Muscle of arm (tissue), 14 donors: Measurements from ENCODE around the gene PADI2. TPM values are rescaled to one million over a fixed set of nuclear protein-coding genes. Genes with fewer than 3 reads are reported as not detected.

Source experiments
- DNase-seq: peaks from one replicate; pipeline ENCODE4 v3.0.0-alpha.2; 2013
- long read RNA-seq, 11 donors: transcript quantifications; one replicate each; lab custom pipeline, GENCODE V29; 2026
- polyA plus RNA-seq, 12 donors: library from polyadenylated mRNA; unstranded; fragments of 120-200 nt; gene quantifications; one replicate each; pipeline ENCODE4 v1.2.1, GENCODE V29; 2013; ENCODE audit not compliant: insufficient read length in 12 of 12

PADI2 gene
- polyA plus RNA-seq, result 100 to 1,000 TPM in 5 of 12 donors, 10 to 100 TPM in 7; 28.1 to 807 (median 91.2) TPM
- long read RNA-seq, donor 1, full-length matches to known transcripts, result 13 of 13 reads
- long read RNA-seq, donor 1, partial matches to known transcripts, result 0 of 13 reads
- long read RNA-seq, donor 1, other reads (novel, unspliced or antisense), result 0 of 13 reads
- long read RNA-seq, donor 2, full-length matches to known transcripts, result 16 of 16 reads
- long read RNA-seq, donor 2, partial matches to known transcripts, result 0 of 16 reads
- long read RNA-seq, donor 2, other reads (novel, unspliced or antisense), result 0 of 16 reads
- long read RNA-seq, donor 3, full-length matches to known transcripts, result 10 of 10 reads
- long read RNA-seq, donor 3, partial matches to known transcripts, result 0 of 10 reads
- long read RNA-seq, donor 3, other reads (novel, unspliced or antisense), result 0 of 10 reads
- long read RNA-seq, donor 4, full-length matches to known transcripts, result 6 of 6 reads
- long read RNA-seq, donor 4, partial matches to known transcripts, result 0 of 6 reads
- long read RNA-seq, donor 4, other reads (novel, unspliced or antisense), result 0 of 6 reads
- long read RNA-seq, donor 5, full-length matches to known transcripts, result 20 of 20 reads
- long read RNA-seq, donor 5, partial matches to known transcripts, result 0 of 20 reads
- long read RNA-seq, donor 5, other reads (novel, unspliced or antisense), result 0 of 20 reads
- long read RNA-seq, donor 6, full-length matches to known transcripts, result 6 of 6 reads
- long read RNA-seq, donor 6, partial matches to known transcripts, result 0 of 6 reads
- long read RNA-seq, donor 6, other reads (novel, unspliced or antisense), result 0 of 6 reads
- long read RNA-seq, donor 7, full-length matches to known transcripts, result 9 of 9 reads
- long read RNA-seq, donor 7, partial matches to known transcripts, result 0 of 9 reads
- long read RNA-seq, donor 7, other reads (novel, unspliced or antisense), result 0 of 9 reads
- long read RNA-seq, donor 8, full-length matches to known transcripts, result 31 of 37 reads
- long read RNA-seq, donor 8, partial matches to known transcripts, result 6 of 37 reads
- long read RNA-seq, donor 8, other reads (novel, unspliced or antisense), result 0 of 37 reads
- long read RNA-seq, donor 9, full-length matches to known transcripts, result 4 of 4 reads
- long read RNA-seq, donor 9, partial matches to known transcripts, result 0 of 4 reads
- long read RNA-seq, donor 9, other reads (novel, unspliced or antisense), result 0 of 4 reads
- long read RNA-seq, donor 10, full-length matches to known transcripts, result 27 of 39 reads
- long read RNA-seq, donor 10, partial matches to known transcripts, result 12 of 39 reads
- long read RNA-seq, donor 10, other reads (novel, unspliced or antisense), result 0 of 39 reads
- long read RNA-seq, donor 11, full-length matches to known transcripts, result 10 of 10 reads
- long read RNA-seq, donor 11, partial matches to known transcripts, result 0 of 10 reads
- long read RNA-seq, donor 11, other reads (novel, unspliced or antisense), result 0 of 10 reads

GRCh38 chr1:17119076-17119772 is at the start of gene PADI2:
Gene PADI2, minus strand, starts transcription at chr1:17119451. Its CDS starts 80 bp downstream, at chr1:17119371.
- no peak for DNase-seq

- DNase-seq, result no peak
These were observed 49.0 kb upstream of the PADI2 start for GRCh38 chr1:17168091-17168876.

- DNase-seq, result no peak
These were observed 48.5 kb upstream of the PADI2 start for GRCh38 chr1:17167786-17168090.

GRCh38 chr1:17167041-17167785 is 48.0 kb upstream of the PADI2 start:
- DNase-seq, result no peak

GRCh38 chr1:17165823-17166222 is 46.6 kb upstream of the PADI2 start:
- DNase-seq, result no peak

- no peak for DNase-seq
These were observed 44.8 kb upstream of the PADI2 start for GRCh38 chr1:17163789-17164666.

GRCh38 chr1:17163371-17163770 is 44.1 kb upstream of the PADI2 start:
- DNase-seq, result no peak

GRCh38 chr1:17162941-17163340 is 43.7 kb upstream of the PADI2 start:
- DNase-seq, result no peak

- no peak for DNase-seq
These were observed 42.9 kb upstream of the PADI2 start for GRCh38 chr1:17161926-17162800.

- DNase-seq, result no peak
These were observed 42.0 kb upstream of the PADI2 start for GRCh38 chr1:17161137-17161740.

- no peak for DNase-seq
These were observed 39.7 kb upstream of the PADI2 start for GRCh38 chr1:17158961-17159360.

GRCh38 chr1:17156108-17156507 is 36.9 kb upstream of the PADI2 start:
- DNase-seq, result no peak

GRCh38 chr1:17155257-17155920 is 36.1 kb upstream of the PADI2 start:
- DNase-seq, result no peak

- DNase-seq, result no peak
These were observed 30.5 kb upstream of the PADI2 start for GRCh38 chr1:17149771-17150170.

GRCh38 chr1:17148950-17149608 is 29.8 kb upstream of the PADI2 start:
- DNase-seq, result no peak

- DNase-seq, result no peak
These were observed 26.4 kb upstream of the PADI2 start for GRCh38 chr1:17145648-17146047.
